ENCODE measurements around the gene OLIG1. TPM values are rescaled to one million over a fixed set of nuclear protein-coding genes. Genes with fewer than 3 reads are reported as not detected.

The OLIG1 gene
- total RNA-seq, 1 experiment from 2014 or later: not detected

- no peak overlapping the region for H3K27ac ChIP-seq (ENCODE audit: low read depth, low read length)
- H4K20me1 ChIP-seq (ENCODE audit: insufficient read depth): no peaks in the 10 kb centered on the region
- ChIA-PET CTCF (interaction anchor here (1.5 kb wide), 1 partner anchor 175 kb away, joined by 3 read pairs; no protein-coding TSS in a partner anchor), POLR2A (no interaction called here), RAD21 (ENCODE audit: low non-redundant PET in 1 of 2, low total read pairs in 2 of 2, uncharacterized antibody in 2 of 2, unreplicated experiment in 2 of 2) (no interaction called here)
- H3K4me1 ChIP-seq (ENCODE audit: control insufficient read depth in 1 of 2, insufficient read depth in 2 of 2, low read length in 2 of 2): no peaks in the 10 kb centered on the region
- H3K9me3 ChIP-seq (ENCODE audit: control insufficient read depth in 1 of 2, insufficient read depth in 1 of 2, low read depth in 1 of 2, low read length in 2 of 2): no peaks in the 10 kb centered on the region
- TF ChIP-seq MAX (IDR thresholded peaks at IDR 0.05): no peak
- TF ChIP-seq ZFX (IDR thresholded peaks at IDR 0.05): no peak
- TF ChIP-seq CBX3 (IDR thresholded peaks at IDR 0.05; ENCODE audit: low read depth): no peak
- TF ChIP-seq POLR2AphosphoS5 (IDR thresholded peaks at IDR 0.05; ENCODE audit: low read depth, low read length): no peak
- no peak for TF ChIP-seq REST (IDR thresholded peaks at IDR 0.05; ENCODE audit: low read depth)
- TF ChIP-seq EZH2phosphoT487 (IDR thresholded peaks at IDR 0.05; ENCODE audit: borderline replicate concordance): no peak
- no peak for TF ChIP-seq CEBPB (IDR thresholded peaks at IDR 0.05; ENCODE audit: low read depth)
- no TSS peak for BruUV-seq (replicated peaks)
- no peaks in the 10 kb centered on the region for H3K79me2 ChIP-seq (ENCODE audit: insufficient read depth, low read length)
- ATAC-seq: no peak
- H3K36me3 ChIP-seq (ENCODE audit: control insufficient read depth in 1 of 2, insufficient read depth in 2 of 2, low read length in 2 of 2): no peaks in the 10 kb centered on the region
- intact Hi-C loops (cut with micrococcal nuclease): no loop called here
- no peak overlapping the region for H2AFZ ChIP-seq (ENCODE audit: low read depth, low read length, poor library complexity, severe bottlenecking)
- H3K27me3 ChIP-seq (ENCODE audit: insufficient read depth, low read length): no peaks in the 10 kb centered on the region
- H3K4me3 ChIP-seq (replicated peaks in 1 of 2; ENCODE audit: low read depth in 1 of 2, low read length in 2 of 2): no peak overlapping the region
- no peak overlapping the region for H3K4me2 ChIP-seq (ENCODE audit: low read length)
- H3K9ac ChIP-seq (ENCODE audit: low read length): no peak overlapping the region
- DNase-seq (ENCODE audit: low read depth, low spot score): no peak
- H3K9me2 ChIP-seq (ENCODE audit: insufficient read depth): no peaks in the 10 kb centered on the region
These were observed 47.5 kb upstream of the OLIG1 start for GRCh38 chr21:33022489-33022827.
